GM18907 (cell line): ENCODE data around the gene FRY.

Experiments
- ATAC-seq: cut with Tn5 transposase; IDR thresholded peaks from one replicate; pipeline ENCODE4 v1.9.1; 2021; ENCODE audit warnings: mild to moderate bottlenecking, moderate library complexity; ENCODE audit not compliant: unreplicated experiment

The FRY gene

DNA sequence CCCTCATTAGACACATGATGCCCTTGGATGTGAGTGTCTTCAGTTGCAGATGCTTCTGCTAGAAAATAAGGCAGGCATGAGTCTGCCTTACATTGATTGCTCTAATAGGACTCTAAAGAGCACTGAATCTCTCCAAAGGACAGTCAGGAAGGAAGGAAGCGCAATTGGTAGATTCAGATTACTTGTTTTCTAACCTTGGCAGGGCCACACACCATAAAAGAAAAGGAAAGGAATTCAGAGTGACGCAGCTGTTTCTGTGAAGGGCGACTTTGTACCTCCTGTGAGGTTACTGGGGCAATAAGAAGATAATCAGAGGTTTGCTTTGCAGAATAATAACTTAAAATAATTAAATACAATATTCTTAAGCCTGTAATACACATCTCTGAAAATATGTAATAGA lies 48.0 kb downstream of the FRY start:
- ATAC-seq: no peak

DNA sequence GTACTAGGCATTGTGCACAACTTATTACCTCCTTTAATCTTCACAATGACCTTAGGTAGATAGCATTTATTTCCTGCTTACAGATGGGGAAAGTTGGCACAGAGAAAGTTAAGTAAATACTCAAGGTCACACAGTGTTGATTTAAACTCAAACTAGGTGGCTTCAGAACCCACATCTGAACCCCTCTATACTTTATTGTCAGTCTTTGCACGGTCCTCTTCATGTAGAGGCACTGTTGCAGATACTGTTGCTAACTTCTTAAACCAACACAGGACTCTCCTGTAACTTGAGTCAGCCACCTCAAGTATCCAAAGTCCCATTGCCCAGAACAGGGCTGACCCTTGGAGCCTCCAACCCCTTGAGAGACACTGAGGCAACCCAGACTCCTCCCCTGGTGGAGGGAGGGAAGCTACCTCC lies 48.8 kb downstream of the FRY start:
- no peak for ATAC-seq

- no peak for ATAC-seq
These were observed 50.0 kb downstream of the FRY start for GRCh38 chr13:32081591-32081990.

DNA sequence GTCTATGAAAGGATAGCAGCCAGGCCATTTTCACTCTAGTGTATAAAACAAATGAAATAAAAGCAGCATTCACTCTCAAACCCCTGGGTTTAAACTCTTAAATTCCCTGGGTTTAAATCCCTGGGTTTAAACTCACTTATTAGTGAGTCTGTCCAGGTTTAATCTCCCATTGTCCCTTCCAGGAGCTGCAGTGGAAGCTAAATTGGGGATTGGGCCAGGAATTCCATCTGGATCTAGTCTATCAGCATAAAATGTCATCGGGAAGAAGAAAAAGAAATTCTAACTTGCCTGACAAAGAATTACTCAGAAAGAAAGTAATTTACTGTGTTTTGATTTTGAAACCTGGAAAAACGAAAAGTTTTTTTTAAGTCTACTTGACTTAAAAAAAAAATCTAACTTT lies 54.8 kb downstream of the FRY start:
- ATAC-seq: no peak

DNA sequence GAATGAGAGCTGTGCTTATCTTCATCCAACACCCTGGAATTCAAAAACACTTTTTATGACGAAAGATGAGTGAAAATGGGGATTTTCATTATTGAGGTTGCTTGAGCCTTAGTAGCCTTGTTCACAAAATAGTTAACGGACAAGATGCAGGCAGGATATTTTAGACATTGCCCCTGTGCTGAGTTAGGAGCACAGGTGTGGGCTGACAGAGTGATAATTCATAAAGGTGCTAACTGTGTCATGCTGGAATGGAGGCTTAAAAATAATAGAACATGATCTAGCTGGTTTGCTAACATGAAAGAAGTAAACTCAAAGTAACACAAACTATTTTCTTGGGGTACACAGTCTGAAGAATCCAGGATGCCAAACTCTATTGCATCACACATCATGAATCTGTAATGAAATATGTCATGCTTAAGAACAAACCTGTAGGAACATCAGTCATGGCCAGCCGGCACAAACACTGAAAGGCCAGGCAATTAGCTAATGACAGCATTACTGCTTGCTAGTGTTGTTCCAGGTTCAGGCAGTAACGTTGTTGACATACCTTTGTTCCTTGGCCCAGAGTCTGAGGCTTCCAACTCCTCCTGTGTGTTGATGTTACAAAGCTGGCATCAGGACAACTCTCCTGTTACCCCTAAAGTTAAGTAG lies 55.3 kb downstream of the FRY start:
- ATAC-seq: no peak

DNA sequence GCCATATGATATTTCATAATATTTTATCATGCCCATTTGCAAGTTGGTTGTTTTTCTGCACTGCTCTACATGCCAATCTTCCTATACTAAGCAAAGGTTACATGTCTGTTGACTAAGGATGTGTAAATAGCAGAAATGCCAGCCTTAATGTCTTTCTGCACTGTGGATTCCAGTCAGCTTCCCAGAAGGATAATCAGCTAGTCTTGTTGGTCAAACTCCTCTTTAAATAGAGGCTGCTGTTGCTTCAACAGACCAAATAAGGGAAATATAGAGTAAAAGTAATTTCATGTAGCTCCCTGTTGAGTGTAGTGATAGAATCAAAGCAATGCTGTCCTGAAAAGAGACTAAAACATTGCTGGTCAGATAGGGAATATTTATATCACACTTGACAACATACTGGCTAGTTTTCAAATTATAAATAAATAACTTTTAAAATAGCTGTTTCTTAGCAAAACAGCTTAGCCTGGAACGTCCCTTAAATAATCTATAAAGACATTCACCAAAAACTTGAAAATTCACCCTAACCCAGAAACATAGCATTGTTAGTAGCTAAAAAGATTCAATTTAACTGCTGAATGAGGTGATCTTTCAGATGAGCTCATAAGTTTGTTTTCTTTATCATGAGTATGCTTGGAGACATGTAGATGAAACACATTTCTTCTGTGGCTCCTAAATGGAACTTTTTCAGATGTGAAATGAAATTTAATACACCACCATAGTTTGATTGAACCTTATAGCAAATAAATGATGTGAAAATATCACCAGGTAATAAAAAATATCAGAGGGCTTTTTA lies 56.6 kb downstream of the FRY start:
- ATAC-seq: no peak

GRCh38 chr13:32092496-32092895 lies 60.9 kb downstream of the FRY start:
- ATAC-seq: no peak

GRCh38 chr13:32093006-32093405 lies 61.4 kb downstream of the FRY start:
- no peak for ATAC-seq

GRCh38 chr13:32098272-32098671 lies 66.7 kb downstream of the FRY start:
- ATAC-seq: no peak

DNA sequence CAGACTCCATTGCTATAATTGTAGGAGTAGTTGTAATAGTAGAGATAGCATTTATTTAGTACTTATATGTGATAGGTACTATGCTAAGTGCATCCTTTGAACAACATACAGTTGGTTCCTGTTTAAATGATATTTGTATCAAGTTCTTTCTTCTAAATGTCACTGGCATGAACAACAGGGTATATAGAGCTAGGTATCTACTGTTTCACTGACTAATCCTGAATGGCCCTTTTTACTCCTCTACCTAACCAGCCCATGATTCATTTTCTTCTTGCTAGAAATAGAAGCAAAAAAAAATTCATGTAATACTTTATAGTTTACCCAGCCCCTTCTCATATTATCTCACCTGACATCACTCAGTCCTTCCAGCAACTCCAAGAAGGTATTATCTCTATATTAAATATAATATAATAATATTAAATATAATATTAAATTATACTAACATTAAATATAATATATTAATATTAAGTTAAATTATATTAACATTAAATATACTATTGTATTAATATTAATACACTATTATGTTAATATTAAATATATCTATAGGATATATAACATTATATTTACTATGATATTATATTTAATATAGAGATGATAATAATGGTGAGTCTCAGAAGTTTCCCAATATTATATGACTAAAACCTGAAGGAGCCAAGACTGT lies 74.2 kb downstream of the FRY start:
- no peak for ATAC-seq

DNA sequence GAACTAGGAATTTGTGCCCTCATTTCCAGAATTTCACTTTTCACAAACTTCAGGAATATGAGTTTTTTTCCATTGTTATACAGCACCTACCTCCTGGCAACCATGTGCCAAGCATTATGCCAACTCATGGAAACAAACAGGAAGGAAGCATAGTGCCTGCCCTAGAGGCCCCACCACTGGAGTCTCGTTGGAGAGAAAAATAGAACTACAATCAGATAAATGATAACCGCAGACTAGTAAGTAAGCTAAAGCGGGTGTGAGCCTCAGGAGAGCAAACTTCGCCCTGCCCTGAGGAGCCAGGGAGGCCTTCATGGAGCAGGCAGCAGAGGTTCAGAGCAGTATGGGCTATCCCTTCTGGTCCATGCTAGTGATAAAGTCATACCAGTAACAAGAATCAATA lies 75.9 kb downstream of the FRY start:
- ATAC-seq: no peak

DNA sequence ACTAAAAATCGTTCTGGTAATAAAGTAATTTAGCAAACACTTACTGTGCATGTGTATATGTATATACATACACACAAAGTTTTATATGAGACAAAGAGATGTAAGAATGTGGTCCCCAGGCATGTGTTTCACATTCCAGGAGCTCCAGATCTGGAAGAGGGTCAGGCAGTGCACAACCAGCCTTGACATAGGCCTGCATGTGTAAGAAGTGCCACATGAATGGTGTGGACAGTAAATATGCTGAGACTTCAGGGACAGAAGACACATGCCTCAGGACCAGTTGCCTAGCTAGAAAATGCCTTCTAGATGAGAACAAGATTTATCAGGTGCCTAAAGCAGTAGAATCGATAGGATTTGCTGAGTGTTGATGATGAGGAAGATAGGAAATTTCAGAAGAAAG lies 76.4 kb downstream of the FRY start:
- no peak for ATAC-seq

DNA sequence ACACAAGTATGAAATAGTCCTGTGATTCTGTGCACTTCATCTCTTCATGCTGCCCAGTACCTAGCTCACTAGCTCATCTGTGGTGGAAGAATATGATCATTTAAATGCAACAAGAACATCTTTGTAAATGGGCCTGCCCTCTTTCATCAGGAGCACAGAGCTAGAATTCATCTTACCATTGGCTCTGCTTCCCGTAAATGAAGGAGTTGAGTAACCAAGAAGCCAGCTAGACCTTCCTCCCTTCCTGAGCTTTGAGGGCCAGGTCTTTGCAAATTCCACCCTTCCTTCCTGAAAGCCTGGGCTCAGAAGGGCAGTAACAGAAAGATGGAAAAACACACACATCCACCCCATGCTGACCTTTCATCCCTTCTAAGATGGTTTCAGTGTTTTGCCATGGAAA lies 82.0 kb downstream of the FRY start:
- ATAC-seq: no peak

GRCh38 chr13:32114284-32114950 lies 82.8 kb downstream of the FRY start:
- ATAC-seq: no peak

DNA sequence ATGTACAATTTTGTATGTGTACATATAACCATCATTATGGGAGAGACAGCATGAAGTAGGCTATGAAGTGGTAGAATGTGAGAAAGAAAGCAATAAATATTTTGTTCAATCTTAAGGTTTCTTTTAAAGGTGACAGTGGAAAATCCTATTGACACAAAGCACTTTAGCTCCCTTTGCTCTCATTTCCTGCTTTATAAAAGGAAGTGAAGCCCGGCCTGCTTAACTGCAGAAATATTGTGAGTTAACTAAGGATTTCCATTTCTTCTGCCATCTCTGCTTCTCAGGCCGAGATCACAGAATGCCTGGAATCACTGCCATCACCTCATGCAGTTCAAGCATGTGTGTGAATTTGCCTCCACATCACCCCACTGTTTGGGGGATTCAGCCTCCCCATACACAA lies 83.5 kb downstream of the FRY start:
- no peak for ATAC-seq

DNA sequence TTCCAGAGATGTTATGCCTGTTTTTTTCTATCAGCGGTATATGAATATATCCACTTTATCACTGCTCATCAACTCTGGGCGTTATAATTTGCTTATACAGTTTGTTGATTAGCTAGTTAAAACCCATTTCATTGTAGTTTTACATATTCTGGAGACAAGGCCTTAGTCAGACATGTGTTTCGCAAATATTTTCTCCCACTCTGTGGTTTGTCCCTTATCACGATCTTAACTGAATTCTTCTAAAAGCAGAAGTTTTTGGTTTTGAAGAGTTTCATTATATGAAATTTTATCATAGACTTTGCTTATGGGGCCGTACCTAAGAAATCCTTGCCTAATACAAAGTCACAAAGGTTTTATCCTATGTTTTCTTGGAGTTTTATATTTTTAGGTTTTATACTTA lies 84.6 kb downstream of the FRY start:
- ATAC-seq: no peak

- ATAC-seq: no peak
These were observed 85.4 kb downstream of the FRY start for GRCh38 chr13:32117001-32117400.

- no peak for ATAC-seq
These were observed 86.1 kb downstream of the FRY start for GRCh38 chr13:32117701-32118100.

GRCh38 chr13:32121316-32121715 lies 89.7 kb downstream of the FRY start:
- no peak for ATAC-seq

DNA sequence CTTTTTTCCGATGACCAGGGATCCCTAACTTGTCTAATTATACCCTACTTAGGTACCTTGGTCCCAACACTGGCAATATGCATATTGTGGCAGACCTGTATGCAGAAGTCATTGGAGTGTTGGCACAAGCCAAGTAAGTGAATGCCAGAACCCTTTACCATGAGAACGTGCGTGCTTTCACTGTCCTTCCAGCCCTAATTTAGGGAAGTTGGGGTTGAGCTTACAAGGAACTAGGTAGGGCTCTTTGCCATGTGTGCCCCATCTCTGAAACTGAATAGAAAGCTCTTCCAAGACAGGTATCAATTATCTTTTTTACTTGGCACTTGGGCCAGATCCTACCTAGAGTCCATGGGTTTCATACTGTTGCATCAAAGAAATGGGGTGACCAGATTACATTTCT lies 93.2 kb downstream of the FRY start:
- ATAC-seq: no peak

DNA sequence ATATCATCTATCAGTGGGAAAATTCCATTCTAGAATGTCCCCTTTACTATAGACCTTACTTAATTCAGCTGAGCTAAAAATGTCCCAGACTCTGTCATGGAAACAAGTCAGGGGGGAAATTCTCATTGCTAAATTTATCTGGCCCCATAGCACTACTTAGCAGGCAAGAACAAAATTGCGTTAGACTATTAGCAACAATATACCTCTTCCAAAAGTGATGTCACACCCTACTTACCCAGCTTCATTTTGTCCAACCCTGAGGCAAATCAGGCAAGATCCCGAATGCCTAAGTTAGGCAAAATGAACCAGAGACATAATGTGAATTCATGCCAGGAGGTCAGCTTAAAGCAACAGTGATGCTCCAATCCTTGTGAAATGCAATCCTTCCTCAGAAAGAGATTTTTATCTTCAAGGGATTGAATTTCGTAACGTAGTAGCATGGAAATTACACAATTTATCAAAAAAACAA lies 93.7 kb downstream of the FRY start:
- ATAC-seq: no peak

DNA sequence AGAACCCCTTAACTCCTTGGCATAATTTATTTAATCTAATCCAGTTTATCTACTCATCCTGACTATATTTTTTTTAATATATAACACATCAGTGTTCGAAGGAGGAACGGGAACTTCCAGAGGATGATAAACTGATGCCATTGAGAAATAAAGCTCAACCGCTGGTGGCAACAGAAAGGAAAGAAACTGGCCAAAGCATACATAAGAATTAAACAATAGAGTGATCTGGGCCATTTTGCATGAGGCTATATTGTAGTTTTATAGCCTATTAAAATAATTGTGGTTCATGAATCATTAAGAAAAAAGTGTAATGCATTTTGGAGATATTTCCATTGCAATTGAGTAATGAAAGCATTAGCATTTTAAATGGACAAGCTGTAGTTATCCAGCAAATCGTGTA lies 94.2 kb downstream of the FRY start:
- no peak for ATAC-seq
